Diencephalon (tissue), 1 donor: ENCODE measurements around the gene FOXP2. TPM values are rescaled to one million over a fixed set of nuclear protein-coding genes. Genes with fewer than 3 reads are reported as not detected.

Experiments used
- small RNA-seq: library from RNA; depleted of rRNA; stranded (forward); fragments of <200 nt; gene quantifications from one replicate; pipeline ENCODE3, GENCODE V24; 2014
- total RNA-seq: library from RNA; depleted of rRNA; stranded (reverse); fragments of >200 nt; gene quantifications from one replicate; pipeline ENCODE4 v1.2.3, GENCODE V29; 2014

The FOXP2 gene
- total RNA-seq, result 94.6 TPM

DNA sequence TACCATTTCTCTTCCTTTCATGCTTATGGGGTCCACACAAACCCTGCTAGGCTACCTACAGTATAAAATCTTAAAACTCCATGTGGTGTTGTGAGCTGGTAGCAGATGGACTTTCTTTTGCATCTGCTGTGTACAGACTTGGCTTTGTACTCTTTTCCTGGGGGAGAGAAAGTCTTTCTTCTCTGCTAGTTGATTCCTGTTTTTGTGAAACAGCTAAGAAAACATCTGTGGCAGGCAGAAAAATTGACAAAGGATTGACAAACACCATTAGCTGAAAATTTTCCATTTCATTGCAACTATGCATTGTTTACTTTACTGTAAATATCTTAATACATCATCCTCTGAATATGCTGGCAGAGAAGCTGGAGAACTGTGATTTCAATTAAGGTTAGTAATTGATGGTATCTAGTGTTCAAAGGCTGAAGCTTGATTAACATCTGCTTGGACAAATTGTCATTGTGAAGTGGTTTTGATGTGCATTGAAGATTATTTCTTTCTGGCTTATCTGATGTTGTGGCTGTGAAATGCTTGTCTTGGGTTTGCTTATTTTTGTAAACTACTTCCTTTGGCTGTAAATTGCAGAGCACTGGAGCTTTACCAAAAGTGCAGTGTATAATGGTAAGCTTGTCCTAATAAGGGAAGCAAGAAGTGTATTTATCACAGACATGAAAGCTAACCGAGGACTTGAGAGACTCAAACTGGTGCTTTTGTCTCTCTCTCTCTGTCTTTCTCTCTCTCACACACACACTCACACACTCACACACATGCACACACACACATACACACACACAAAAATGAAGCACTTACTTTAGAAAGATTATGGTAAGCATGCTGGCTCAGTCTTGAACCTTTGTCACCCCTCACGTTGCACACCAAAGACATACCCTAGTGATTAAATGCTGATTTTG, at the start of gene FOXP2:
Gene FOXP2, plus strand, starts transcription at position 660 of the 908 bp plus-strand sequence. CDS start 11,697 bp downstream, outside the sequence.

Small RNA genes within 50 kb of the gene (small RNA-seq; reads per million reads assigned to genes)
- not detected for gene MIR3666
- gene RNA5SP238, result not detected
